Keratinocyte (primary cell): ENCODE results near the gene MYL12A.

Source experiments
- EZH2 ChIP-seq: IDR thresholded peaks from one replicate; pipeline ENCODE4 v1.6.1; 2012; ENCODE audit warnings: inconsistent platforms, mild to moderate bottlenecking, low read length, moderate library complexity
- TF ChIP-seq, protein P1 (sequence below), 3 experiments: IDR thresholded peaks in 1 of 3; conservative IDR thresholded peaks in 1 of 3; optimal IDR thresholded peaks in 1 of 3; 2 replicates in 2 of 3; 3 replicates in 1 of 3; pipeline versions ENCODE3 to v1.5.1; 2011; ENCODE audit warnings: low read length in 3 of 3, mild to moderate bottlenecking in 3 of 3, moderate library complexity in 2 of 3, control low read depth in 1 of 3, inconsistent platforms in 1 of 3; ENCODE audit not compliant: insufficient read depth in 2 of 3; ENCODE audit errors: extremely low read depth in 1 of 3

DNA sequence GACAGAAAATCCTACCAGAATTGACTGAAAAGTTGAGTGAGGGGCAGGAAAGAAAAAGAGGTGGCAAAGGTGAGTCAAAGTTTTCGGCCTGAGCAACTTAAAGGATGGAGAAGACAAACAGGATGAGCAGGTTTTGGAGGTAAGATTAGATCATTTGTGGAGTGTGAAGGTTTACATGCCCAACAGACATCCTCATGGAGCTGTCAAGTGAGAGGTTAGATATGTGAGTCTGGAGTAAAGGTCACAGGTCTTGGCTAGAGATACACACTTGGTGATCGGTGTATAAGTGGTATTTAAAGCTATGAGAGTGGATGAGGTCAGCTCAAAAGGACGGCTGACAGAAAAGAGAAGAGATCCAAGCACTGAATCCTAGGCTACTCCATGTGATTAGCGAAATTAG is 11.1 kb upstream of the MYL12A start:
- TF ChIP-seq, protein P1, sequence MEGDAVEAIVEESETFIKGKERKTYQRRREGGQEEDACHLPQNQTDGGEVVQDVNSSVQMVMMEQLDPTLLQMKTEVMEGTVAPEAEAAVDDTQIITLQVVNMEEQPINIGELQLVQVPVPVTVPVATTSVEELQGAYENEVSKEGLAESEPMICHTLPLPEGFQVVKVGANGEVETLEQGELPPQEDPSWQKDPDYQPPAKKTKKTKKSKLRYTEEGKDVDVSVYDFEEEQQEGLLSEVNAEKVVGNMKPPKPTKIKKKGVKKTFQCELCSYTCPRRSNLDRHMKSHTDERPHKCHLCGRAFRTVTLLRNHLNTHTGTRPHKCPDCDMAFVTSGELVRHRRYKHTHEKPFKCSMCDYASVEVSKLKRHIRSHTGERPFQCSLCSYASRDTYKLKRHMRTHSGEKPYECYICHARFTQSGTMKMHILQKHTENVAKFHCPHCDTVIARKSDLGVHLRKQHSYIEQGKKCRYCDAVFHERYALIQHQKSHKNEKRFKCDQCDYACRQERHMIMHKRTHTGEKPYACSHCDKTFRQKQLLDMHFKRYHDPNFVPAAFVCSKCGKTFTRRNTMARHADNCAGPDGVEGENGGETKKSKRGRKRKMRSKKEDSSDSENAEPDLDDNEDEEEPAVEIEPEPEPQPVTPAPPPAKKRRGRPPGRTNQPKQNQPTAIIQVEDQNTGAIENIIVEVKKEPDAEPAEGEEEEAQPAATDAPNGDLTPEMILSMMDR (optimal IDR thresholded peaks at IDR 0.05 in 1 of 3, IDR thresholded peaks at IDR 0.05 in 1 of 3, conservative IDR thresholded peaks at IDR 0.05 in 1 of 3; ENCODE audit: extremely low read depth in 1 of 3, insufficient read depth in 2 of 3, low read length in 3 of 3), result no peak
- no peak for TF ChIP-seq EZH2
